NCI-H82 treated with DMSO at 0.1 percent for 48 hours (cell line): ENCODE measurements around the gene SRGN.
"Not testable (repeated sequence)": the region's sequence is repeated elsewhere in the genome, so short reads cannot be mapped to it uniquely, and the experiment has no call there.

Experiments
- DNase-seq: peaks from one replicate; lab custom pipeline; 2025; ENCODE audit not compliant: unreplicated experiment; lab: John Stamatoyannopoulos, UW

Gene SRGN

GRCh38 chr10:69125554-69125953, 37.7 kb downstream of the SRGN start:
- no peak for DNase-seq

GRCh38 chr10:69130251-69130650, 42.3 kb downstream of the SRGN start:
- DNase-seq = no peak

- no peak for DNase-seq
Measured at GRCh38 chr10:69139961-69140360, 52.1 kb downstream of the SRGN start.

GRCh38 chr10:69141304-69141703, 53.4 kb downstream of the SRGN start:
- DNase-seq = no peak

- DNase-seq = not testable (repeated sequence)
Measured at GRCh38 chr10:69142074-69142473, 54.2 kb downstream of the SRGN start.

- no peak for DNase-seq
Measured at GRCh38 chr10:69142983-69143382, 55.1 kb downstream of the SRGN start.

GRCh38 chr10:69145329-69145728, 57.4 kb downstream of the SRGN start:
- DNase-seq = no peak

GRCh38 chr10:69145864-69146263, 58.0 kb downstream of the SRGN start:
- no peak for DNase-seq

- no peak for DNase-seq
Measured at GRCh38 chr10:69146759-69147158, 58.9 kb downstream of the SRGN start.

- DNase-seq = no peak
Measured at GRCh38 chr10:69151984-69152383, 64.1 kb downstream of the SRGN start.

GRCh38 chr10:69153227-69153626, 65.3 kb downstream of the SRGN start:
- no peak for DNase-seq
